Small intestine (tissue), 7 donors: ENCODE results near the gene HUNK. TPM values are rescaled to one million over a fixed set of nuclear protein-coding genes. Genes with fewer than 3 reads are reported as not detected.

ENCODE experiments used
- DNase-seq, 2 donors: peaks; one replicate each; pipeline versions ENCODE4 v3.0.0 to v3.0.0-alpha.2; 2013
- FAIRE-seq: peaks from 2 replicates; lab custom pipeline; 2012; peaks lifted over from hg19 to GRCh38; lab: Jason Lieb, UNC
- H3K27ac ChIP-seq, 3 donors: one replicate each; pipeline ENCODE4 v1.5.1; 2013; ENCODE audit warnings: low read length in 2 of 3, mild to moderate bottlenecking in 2 of 3, control low read depth in 1 of 3, inconsistent platforms in 1 of 3, low read depth in 1 of 3, moderate library complexity in 1 of 3
- H3K27me3 ChIP-seq, 3 donors: one replicate each; pipeline ENCODE4 v1.6.1; 2013; ENCODE audit warnings: low read length in 3 of 3, inconsistent platforms in 1 of 3; ENCODE audit not compliant: control insufficient read depth in 3 of 3, insufficient read depth in 3 of 3
- H3K36me3 ChIP-seq, 3 donors: one replicate each; pipeline ENCODE4 v1.6.1; 2013; ENCODE audit warnings: low read length in 3 of 3, inconsistent platforms in 1 of 3, low read depth in 1 of 3, mild to moderate bottlenecking in 1 of 3, moderate library complexity in 1 of 3; ENCODE audit not compliant: control insufficient read depth in 3 of 3, insufficient read depth in 2 of 3
- H3K4me1 ChIP-seq, 3 donors: one replicate each; pipeline ENCODE4 v1.6.1; 2013; ENCODE audit warnings: low read length in 2 of 3, inconsistent platforms in 1 of 3, low read depth in 1 of 3, mild to moderate bottlenecking in 1 of 3, moderate library complexity in 1 of 3; ENCODE audit not compliant: control insufficient read depth in 3 of 3, insufficient read depth in 2 of 3
- H3K4me3 ChIP-seq, 3 donors: one replicate each; pipeline ENCODE4 v1.5.1; 2013; ENCODE audit warnings: low read length in 3 of 3, control low read depth in 1 of 3, inconsistent platforms in 1 of 3, low read depth in 1 of 3, mild to moderate bottlenecking in 1 of 3, moderate library complexity in 1 of 3
- H3K9me3 ChIP-seq, 2 donors: one replicate each; pipeline ENCODE4 v1.6.1; 2013; ENCODE audit warnings: low read depth in 1 of 2, low read length in 1 of 2; ENCODE audit not compliant: control insufficient read depth in 2 of 2, insufficient read depth in 1 of 2
- WGBS, 3 donors: extraction: QIAGEN DNeasy Blood & Tissue Kit; methylation state at CpG; one replicate each; pipeline ENCODE4 v1.1.7; 2013; 5-methylcytosine and 5-hydroxymethylcytosine counted together
- polyA plus RNA-seq, 4 donors: library from polyadenylated mRNA; stranded (reverse) in 3 of 4; unstranded in 1 of 4; fragments of 200-250 nt in 3 of 4; fragments of 120-200 nt in 1 of 4; gene quantifications; one replicate each; pipeline versions ENCODE4 v1.2.1 to v1.2.3, GENCODE V29; 2013
- donor health status: healthy with polysubstance abuse.
- donor health status: control.
- donor health status: control.
- donor health status: Bipolar disorder and iron deficiency.
- donor health status: healthy.

The HUNK gene
- polyA plus RNA-seq, 4 donors: 1.1 to 8.4 (median 2.3) TPM

- Histone ChIP-seq H3K27ac (no peak overlapping the region), H3K4me1 (no peaks in the 10 kb centered on the region), H3K36me3 (peaks cover 0 to 18% (median 0%) of the 10 kb centered on the region in 3 donors), H3K9me3 (no peaks in the 10 kb centered on the region), H3K27me3 (no peaks in the 10 kb centered on the region), H3K4me3 (no peak overlapping the region)
- FAIRE-seq (no peak), DNase-seq (no peak)
- 92 to 97% (median 92%) methylated on average over 6 of the region's 6 CpGs for WGBS, 3 donors
Observed at GRCh38 chr21:31973402-31973944, 100.7 kb downstream of the HUNK start.

GRCh38 chr21:31974454-31974985 lies 101.7 kb downstream of the HUNK start:
- DNase-seq (peak in 1 of 2 donors; percentile 43), FAIRE-seq (no peak)
- WGBS, 3 donors: 67 to 83% (median 75%) methylated on average over 16 of the region's 16 CpGs
- peaks cover 0 to 17% (median 0%) of the 10 kb centered on the region in 3 donors for H3K36me3 ChIP-seq
- no peak overlapping the region for H3K27ac ChIP-seq
- H3K4me3 ChIP-seq: no peak overlapping the region
- H3K27me3 ChIP-seq: no peaks in the 10 kb centered on the region
- no peaks in the 10 kb centered on the region for H3K4me1 ChIP-seq
- no peaks in the 10 kb centered on the region for H3K9me3 ChIP-seq

DNA sequence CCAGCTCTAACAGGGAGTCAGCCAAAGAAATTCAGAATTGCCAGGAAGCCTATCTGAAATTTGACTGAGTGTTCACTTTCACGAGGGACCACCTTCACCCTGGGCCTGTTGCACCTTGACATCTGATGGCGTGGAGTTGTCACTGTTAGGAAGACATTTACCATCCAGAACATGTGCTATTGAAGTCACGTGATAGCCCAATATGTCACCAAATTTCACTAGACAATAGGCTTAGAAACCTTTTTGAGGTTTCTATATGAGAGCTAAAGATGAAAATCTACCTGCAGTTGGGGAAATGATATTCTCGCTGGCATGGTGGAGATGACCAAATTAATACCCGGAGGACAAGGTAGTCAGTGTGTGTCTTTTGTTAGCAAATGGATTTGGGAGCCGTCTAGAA lies 102.7 kb downstream of the HUNK start:
- Histone ChIP-seq H3K27me3 (no peaks in the 10 kb centered on the region), H3K27ac (no peak overlapping the region), H3K36me3 (peaks cover 0 to 18% (median 0%) of the 10 kb centered on the region in 3 donors), H3K4me1 (no peaks in the 10 kb centered on the region), H3K4me3 (no peak overlapping the region), H3K9me3 (no peaks in the 10 kb centered on the region)
- FAIRE-seq (no peak), DNase-seq (no peak)
- 86 to 94% (median 90%) methylated on average over 6 of the region's 6 CpGs for WGBS, 3 donors

DNA sequence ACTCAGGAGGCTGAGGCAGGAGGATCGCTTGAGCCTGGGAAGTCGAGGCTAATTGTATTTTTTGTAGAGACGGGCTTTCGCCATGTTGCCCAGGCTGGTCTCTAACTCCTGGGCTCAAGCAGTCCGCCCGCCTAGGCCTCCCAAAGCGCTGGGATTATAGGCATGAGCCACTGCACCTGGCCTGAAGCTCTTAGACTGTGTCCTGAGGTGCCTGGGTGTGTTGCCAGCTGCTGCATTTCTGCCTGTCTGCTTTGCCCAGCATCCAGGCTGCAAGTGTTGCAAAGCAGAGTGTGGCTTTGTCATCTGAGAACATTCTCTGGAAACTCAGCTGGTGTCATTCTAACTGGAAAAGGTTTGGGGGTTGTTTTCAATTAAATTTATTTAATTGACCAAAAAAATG lies 105.0 kb downstream of the HUNK start:
- FAIRE-seq: no peak
- Histone ChIP-seq H3K27ac (no peak overlapping the region), H3K4me3 (no peak overlapping the region), H3K36me3 (peaks cover 0 to 12% (median 0%) of the 10 kb centered on the region in 3 donors), H3K27me3 (no peaks in the 10 kb centered on the region), H3K9me3 (no peaks in the 10 kb centered on the region), H3K4me1 (no peaks in the 10 kb centered on the region)
- DNase-seq: no peak
- 94 to 97% (median 94%) methylated on average over 7 of the region's 7 CpGs for WGBS, 3 donors

GRCh38 chr21:31983120-31983519 lies 110.3 kb downstream of the HUNK start:
- FAIRE-seq (no peak), DNase-seq (no peak)
- H3K4me1 ChIP-seq: peaks cover 0 to 4% (median 0%) of the 10 kb centered on the region in 3 donors
- 72 to 87% (median 76%) methylated on average over 4 of the region's 4 CpGs for WGBS, 3 donors
- H3K27me3 ChIP-seq: no peaks in the 10 kb centered on the region
- no peak overlapping the region for H3K27ac ChIP-seq
- H3K9me3 ChIP-seq: no peaks in the 10 kb centered on the region
- peaks cover 0 to 32% (median 0%) of the 10 kb centered on the region in 3 donors for H3K36me3 ChIP-seq
- no peak overlapping the region for H3K4me3 ChIP-seq

GRCh38 chr21:31983554-31983953 lies 110.7 kb downstream of the HUNK start:
- Histone ChIP-seq H3K27ac (no peak overlapping the region), H3K36me3 (peaks cover 0 to 32% (median 0%) of the 10 kb centered on the region in 3 donors), H3K4me1 (peaks cover 0 to 4% (median 0%) of the 10 kb centered on the region in 3 donors), H3K27me3 (no peaks in the 10 kb centered on the region), H3K9me3 (no peaks in the 10 kb centered on the region), H3K4me3 (no peak overlapping the region)
- 85 to 95% (median 94%) methylated on average over 8 of the region's 8 CpGs for WGBS, 3 donors
- no peak for FAIRE-seq
- no peak for DNase-seq

- Histone ChIP-seq H3K27ac (no peak overlapping the region), H3K27me3 (no peaks in the 10 kb centered on the region), H3K4me3 (no peak overlapping the region), H3K36me3 (peaks cover 0 to 35% (median 0%) of the 10 kb centered on the region in 3 donors), H3K9me3 (no peaks in the 10 kb centered on the region), H3K4me1 (peaks cover 0 to 4% (median 0%) of the 10 kb centered on the region in 3 donors)
- 80 to 86% (median 80%) methylated on average over 7 of the region's 7 CpGs for WGBS, 3 donors
- DNase-seq (no peak), FAIRE-seq (no peak)
Observed at GRCh38 chr21:31985398-31985797, 112.6 kb downstream of the HUNK start.

GRCh38 chr21:31986035-31986856 lies 113.4 kb downstream of the HUNK start:
- Histone ChIP-seq H3K27ac (no peak overlapping the region), H3K9me3 (no peaks in the 10 kb centered on the region), H3K4me3 (no peak overlapping the region), H3K27me3 (no peaks in the 10 kb centered on the region), H3K36me3 (peaks cover 0 to 35% (median 0%) of the 10 kb centered on the region in 3 donors), H3K4me1 (peaks cover 0 to 4% (median 0%) of the 10 kb centered on the region in 3 donors)
- no peak for FAIRE-seq
- no peak for DNase-seq
- 91 to 95% (median 92%) methylated on average over 17 of the region's 17 CpGs for WGBS, 3 donors
